Stimulated activated CD8-positive, alpha-beta memory T cell treated with anti-CD3 and anti-CD28 coated beads, Interleukin-12 subunit alpha, Interleukin-12 subunit beta, amount 100 ng/mL, for 24 hours (primary cell): Measurements from ENCODE around the gene RXRA.

ENCODE experiments used
- DNase-seq: peaks from one replicate; pipeline ENCODE4 v3.0.0-alpha.2; 2020; ENCODE audit errors: extremely low read depth

The RXRA gene

DNA sequence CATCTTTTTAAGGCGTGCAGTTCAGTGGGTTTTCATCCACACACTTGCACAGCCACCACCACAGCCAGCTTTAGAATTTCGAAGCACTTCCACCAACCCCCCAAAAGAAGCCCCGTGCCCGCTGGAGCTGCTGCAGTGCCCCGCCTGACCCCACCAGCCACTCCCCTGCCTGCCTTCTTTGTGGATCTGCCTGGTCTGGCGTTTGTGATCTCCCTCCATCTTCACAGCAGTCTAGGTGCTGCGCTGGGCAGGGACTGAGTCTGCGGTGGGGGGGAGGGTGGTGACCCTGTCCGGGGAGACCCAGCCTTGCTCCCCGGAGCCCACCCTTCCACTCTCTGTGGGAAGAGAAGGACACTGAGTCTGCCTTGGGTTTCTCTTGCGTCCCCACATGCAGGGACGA, 40.8 kb downstream of the RXRA start:
- DNase-seq: no peak

DNA sequence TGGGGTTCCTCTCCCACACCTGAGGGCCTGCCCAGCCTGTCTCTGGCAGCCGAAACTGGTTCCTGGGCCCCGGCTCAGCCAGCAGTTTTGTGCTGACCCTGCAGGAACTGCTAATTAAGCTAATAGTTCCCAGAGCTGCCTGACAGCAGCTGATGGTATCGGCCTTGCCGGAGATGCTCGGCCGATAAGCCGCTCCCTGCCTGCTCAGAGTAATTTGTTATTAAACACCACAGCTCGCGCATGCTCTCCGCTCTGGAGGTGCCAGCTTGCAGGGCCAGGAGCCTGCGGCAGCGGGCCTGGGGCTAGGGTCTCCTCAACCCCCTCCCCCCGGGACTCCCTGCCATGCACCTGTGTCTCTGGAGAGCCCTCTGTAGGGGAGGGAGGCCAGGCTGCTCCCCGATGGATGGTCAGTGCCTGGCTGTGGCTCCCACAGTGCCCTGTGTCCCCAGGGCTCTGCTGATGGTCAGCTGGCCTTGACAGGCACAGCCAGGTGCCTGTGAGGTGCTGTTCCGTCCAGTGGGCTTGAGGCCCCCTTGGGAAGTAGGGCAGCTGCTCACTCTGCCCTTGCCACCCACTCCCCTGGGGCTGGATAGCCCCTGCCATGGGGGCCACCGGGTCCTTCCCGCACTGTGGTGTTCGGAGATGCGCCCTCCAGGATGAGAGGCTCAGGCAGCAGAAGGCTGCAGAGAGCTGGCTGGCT, 41.7 kb downstream of the RXRA start:
- DNase-seq: no peak

DNA sequence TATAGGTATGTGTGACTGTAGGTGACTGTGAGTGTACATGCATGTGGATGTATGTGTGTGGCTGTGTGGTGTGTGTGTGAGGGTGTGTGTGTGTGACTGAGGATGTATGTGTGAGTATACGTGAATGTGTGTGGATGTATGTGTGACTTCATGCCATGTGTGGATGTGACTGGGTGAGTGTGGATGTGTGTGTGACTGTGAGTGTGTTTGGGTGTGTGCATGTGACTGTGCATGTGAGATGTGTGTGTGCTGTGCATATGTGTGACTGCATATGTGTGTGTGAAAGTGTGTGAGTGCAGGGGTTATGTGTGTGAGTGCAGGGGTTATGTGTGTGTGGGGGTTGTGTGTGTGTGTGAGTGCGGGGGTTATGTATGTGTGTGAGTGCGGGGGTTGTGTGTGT, 42.3 kb downstream of the RXRA start:
- DNase-seq: no peak

DNA sequence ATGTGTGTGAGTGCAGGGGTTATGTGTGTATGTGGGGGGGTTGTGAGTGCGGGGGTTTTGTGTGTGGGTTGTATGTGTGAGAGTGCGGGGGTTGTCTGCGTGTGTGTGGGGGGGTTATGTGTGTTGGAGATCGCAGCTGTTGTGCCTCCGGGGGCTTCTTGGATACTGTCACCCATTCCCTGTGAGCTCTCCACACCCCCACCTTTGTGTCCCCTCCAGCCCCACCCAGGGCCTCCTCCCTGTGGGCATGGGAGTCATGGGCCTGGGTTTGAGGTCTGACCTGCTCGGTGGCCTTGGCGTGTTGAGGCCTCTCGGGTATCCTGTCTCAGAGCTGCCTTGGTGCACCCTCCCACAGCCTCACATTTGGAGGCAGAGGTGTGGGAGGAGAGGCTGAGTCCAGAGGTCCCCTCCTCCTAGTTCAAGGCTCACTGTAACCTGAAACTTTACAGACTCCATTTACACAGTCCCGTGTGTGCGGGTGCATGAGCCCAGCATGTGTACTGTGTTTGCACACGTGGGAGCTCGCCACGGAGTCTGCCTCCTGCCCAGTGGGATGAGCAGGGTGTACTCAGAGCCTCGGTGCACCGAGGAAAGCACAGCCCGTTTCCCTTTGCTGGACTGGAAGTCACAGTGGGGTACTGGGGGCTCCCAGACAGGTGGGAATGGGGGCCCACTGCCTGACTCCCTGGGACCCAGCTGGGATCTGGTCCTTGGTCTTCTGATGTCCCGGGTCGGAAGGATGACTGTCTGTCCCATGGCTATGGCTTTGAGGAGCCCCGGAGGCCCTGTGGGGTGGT, 43.4 kb downstream of the RXRA start:
- DNase-seq: no peak

DNA sequence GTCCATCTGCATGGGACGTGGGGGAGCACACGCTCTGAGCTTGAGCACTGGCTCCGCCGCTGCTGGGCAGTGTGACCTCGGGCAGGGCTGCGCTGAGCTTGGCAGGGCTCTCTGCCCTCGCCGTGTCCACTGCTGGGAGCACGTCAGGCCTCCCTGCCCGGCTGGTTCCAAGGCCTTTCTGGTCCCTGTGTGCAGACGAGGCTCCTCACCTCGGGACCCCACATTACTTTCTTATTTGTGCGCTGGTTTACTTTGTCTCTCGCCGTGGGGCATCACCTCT, 43.9 kb downstream of the RXRA start:
- no peak for DNase-seq

DNA sequence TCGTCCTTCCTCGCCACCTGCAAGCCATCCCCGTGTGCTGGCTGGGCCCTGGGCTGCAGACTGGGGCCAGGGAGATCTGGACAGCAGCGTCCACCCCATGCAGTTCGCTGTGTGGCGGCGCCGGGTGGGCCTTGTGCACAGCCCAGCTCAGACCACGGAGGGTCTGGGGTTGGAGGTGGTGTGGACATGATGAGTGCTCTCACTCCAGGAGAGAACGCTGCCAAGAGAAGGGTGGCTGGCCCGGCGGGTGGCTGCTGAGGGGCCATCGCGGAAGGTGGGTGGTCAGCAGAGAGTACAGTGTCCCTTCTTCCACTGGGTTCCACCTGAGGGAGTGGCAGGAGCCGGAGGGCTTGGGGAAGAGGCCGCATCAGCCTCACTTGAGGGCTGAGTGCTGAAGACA, 44.4 kb downstream of the RXRA start:
- DNase-seq: no peak

DNA sequence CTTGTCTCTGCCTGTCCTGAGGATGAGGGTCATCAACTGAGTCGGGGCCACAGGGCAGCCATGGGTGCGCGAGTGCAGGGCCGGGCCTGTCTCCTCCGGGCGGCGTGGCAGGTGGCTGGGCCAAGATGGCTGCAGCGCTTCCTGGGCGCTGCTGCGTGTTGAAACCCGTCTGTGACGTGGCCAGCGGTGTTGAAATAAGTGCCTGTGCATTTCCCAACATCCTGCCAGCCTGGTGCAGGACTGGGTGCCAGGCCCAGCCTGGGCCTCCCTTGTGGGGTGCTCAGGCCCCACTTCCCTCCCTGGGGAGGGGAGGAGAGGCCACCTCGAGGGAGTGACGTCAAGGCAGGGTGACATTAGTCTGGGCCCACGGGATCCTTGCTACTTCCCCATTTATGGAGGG, 45.5 kb downstream of the RXRA start:
- no peak for DNase-seq

DNA sequence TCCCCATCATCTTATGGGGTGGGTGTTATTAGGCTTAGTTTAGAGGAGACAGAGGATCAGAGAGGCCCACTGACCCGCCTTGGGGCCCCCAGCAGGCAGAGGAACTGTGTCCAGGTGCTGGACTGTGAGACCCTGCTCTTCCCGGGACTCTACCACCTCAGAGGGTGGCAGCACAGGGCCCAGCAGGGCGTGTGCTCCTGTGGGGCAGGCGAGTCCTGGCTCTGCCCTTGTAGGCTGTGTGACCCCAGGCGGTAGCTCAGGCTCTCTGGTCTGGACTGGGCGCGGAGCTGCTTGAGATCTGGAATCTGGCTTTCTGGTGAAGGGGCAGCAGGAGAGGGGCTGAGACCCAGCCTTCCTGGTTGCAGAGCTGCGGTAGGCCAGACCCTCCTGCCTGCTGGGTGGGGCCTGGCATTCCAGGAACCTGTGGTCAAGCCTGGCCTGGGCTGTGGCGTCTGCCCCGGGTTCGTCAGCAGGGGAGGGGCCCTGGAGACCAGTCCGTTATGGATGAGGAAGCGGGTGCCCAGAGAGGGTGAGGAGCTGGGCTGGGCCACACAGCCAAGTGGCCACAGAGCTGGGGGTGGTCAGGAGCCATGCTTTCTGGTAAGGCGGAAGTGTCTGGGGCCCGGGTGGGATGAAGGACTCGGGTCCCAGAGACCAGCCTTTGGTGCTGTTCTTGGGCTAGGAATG, 46.5 kb downstream of the RXRA start:
- DNase-seq: no peak

DNA sequence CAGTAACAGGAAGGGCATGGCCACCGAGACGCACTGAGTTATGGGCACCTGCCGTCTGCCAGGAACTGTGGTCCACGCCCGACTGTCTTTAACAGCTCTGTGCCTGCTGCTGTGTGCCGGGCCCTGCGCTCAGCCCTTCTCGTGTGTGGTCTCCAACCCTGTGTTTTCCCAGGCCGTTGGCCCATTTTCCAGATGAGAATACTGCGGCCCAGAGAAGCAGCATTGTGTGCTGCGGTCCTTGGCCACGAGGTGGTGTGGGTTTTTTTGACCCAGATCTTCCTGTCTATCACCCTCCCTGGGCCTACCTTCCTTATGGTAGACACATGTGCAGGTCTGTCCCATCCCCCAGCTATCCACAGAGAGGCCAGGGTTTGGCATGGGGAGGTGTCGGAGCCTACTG, 47.0 kb downstream of the RXRA start:
- DNase-seq: no peak

DNA sequence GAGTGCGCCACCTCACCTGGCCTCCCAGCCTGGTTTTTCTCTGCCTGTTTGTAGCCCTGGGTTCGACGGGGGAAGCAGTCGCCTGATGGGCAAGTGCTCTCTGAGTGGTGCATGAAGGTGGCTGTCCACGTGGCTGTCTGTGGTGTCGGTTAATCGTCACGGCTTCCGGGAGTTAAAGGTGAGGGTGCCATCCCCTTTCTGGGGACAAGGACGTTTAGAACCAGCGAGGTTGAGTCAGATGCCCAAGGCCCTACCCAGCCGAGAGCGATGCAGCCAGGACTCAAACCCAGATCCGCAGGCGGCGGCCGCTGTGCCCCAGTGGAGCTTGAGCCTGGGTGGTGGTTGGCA, 47.7 kb downstream of the RXRA start:
- DNase-seq: no peak

DNA sequence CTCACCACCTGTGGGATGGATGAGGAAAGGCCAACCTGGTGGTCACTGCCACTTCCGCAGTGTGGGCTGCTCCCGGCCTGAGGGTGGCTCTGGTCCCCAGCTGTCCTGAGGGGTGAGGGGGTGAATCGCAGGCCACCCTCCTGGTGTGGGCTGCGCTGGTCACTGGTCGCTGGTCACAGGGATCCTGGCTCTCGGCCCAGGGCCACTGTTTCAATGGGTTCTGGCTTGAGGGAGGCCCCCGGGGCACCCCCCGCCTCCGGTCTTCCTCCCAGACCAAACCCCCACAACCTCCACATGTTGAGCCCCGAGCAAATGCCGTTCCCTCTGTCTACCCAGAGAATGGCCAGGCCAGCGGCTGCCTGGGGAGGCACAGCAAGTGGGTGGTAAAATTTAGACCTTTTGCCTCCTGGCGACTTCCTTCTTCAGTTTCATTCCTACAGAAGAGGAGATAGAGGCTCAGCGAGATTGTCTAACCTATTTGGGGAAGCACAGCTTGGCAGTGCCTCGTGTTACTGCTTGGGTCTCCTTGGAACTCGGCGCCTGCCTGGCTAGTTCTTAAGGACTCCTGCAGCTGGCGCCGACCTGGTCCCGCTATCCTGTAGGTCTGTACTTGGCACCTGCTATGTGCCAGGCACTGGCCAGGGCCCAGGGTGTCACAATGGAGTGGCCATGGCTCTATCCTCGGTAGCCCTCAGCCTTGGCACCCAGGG, 48.2 kb downstream of the RXRA start:
- DNase-seq: no peak

DNA sequence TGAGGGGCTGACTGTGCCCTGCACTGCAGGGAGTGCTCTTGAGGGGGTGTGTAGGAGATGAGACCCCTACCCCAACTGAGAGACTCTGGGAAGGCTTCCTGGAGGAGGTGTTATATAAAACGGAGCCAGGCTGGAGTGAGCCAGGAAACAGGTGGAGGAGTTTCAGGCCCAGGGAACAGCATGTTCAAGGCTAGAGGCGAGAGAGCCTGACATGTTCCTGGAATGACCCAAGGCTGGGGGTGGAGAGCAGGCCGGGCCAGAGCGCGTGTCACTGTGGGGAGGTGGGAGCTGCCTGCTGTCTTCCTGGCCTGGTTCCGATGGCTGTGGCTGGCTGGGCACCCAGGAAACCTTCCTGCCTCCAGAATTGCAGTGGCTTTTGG, 48.7 kb downstream of the RXRA start:
- DNase-seq: no peak

DNA sequence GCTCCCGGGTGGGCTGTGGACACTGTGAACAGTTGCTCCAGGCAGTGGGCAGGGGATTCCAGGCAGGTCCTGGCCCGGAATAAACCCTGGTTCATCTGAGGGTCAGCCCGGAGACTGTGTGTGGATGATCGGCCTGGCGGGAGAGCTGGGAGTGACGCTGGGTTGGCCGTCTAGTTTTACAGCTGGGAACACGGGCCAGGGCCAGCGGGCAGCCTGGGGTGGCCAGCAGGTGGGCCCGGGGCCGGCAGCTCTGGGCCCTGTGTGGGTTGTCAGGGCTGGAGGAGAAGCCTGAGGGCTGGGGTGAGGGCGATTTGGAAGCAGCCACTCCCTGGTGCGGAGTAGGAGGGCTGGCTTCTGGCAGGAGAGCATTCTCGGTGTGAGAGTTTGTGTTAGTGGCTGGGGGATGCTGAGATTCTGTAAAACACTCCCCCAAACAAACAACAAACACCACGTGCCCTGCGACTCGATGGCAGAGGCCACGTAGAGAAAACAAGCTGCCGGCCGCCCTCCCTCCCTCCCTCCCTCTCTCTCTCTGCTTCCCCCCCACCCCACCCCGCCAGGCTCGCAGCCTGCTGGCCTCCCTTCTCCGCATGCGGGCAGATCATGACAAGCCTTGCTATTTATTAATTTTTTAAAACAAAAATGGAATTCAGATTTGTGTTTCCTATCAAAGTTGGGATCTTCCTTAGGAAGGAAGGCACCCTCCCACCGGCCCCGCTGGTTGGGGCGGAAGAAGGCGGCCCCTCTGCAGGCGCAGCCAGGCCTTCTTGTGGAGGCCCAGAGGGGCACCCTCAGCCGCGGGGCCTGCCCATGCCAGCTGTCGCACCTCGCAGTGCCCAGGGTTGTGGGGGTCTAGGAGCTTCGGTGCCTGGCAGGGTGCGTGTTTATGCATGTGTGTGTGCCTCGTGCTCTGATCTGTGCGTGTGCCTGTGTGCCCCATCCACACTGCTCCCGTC, 49.5 kb downstream of the RXRA start:
- DNase-seq: no peak

DNA sequence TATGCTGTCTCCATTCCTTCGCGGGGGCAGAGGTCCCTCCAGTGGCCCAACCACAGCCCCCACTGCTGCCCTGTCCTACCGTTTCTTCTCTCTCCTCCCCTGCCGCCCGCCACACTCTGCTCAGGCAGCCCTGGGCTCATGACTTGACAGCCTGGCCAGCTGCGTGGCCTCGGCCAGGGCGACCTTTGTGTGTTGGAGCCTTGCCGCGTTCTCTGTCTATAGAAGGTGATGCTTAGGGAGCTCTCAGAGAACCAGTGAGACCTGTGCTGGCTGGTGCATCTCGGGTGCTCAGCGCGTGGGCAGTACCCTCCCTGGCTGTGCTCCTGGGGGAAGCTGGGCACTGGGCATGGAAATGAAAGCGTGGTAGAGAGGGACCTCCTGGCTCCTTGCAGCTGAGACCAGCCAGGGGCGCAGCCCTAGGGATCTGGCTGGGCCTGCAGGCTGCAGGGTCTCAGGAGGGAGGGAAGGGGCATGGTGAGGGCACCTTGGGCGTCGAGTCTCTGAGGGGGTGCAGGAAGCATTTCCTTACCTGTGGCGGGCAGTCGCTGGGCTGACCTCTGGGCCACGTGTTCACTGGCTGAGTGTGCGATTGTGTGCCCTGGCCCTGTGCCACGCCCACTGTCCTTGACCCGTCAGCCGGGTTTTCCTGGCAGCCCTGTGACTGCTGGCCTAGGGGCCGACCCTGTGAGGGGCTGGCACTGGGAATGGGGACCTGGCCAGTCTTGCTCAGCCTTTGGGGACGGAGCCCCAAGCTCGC, 50.3 kb downstream of the RXRA start:
- DNase-seq: no peak

DNA sequence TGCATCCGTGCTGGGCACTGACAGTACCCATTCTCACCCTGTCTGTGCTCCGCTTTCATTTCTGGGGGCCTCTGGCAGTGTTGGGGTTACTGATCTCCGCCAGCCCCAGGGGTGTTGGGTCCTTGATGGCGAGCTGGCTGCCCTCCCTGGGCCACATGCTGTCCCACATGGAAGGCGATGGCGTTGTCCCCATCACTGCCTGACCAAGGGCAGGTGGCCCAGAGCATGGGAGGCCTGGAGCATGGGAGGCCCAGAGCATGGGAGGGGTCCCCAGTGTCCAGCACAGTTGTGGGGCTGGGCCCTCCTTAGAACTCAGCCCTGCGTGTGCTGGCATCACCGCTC, 50.9 kb downstream of the RXRA start:
- no peak for DNase-seq

DNA sequence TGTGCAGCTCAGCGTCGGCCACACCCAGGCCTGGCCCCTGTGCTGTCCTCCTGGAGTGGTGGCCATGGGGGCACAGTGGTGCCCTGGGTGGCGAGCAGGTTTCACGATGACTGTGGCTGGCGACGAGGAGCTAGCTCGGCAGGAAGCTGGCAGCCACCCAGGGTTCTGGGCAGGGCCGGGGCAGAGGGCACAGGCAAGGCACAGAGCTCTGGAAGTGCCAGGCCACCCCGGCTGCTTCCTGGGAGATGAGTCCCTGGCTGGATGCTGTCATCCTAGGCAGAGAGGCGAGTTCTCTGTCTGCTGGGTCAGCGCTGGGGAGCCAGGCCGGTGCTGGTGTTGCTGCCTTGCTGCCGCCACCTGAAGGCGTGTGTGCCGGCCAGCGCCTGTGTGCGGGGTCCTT, 51.7 kb downstream of the RXRA start:
- no peak for DNase-seq

DNA sequence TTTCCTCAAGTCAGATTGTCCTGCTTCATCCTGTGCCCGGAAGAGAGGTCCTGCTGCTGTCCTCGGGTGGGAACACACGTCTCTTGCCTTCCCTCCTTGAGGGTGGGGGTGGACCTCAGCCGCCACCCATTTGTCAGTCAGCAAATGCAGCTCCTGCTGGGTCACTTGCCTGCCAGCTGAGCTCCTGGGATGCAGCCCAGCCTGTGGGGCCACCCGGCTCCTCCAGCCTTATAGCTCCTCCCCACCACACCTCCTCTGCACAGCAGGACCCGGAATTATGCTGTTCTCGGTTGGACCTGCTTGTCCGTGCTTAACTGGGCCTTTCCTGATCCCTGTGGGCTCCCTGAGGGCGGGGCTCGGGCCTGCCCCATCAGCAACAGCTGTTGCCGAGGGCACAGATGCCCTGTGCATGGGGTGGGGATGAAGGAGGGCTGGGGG, 52.7 kb downstream of the RXRA start:
- DNase-seq: no peak

DNA sequence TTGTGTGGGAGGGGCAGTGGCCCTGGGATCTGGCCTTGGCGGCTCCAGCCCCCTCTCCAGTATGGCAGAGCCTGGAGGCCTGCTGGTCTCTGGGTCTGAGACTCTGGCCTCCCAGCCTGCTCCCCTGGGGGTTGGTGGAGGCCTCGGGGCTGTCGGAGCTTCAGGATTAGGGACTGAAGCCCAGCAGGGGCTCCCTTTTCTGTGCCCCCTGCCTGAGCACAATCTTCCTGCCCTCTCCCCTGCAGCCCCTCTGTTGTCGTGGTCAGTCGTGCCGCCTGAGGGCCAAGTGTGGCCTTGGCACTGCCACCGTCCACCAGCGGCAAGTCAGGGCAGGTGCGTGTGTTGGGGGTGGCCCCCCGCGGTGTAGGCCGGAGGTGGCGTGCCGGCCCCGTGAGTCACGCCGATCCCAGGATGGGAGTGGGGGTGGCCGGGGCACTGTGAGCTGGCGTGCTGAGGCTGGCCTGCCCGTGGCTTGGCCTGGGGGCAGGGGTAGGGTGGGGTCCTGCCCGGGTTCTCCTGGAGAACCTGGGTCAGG, 53.6 kb downstream of the RXRA start:
- no peak for DNase-seq

DNA sequence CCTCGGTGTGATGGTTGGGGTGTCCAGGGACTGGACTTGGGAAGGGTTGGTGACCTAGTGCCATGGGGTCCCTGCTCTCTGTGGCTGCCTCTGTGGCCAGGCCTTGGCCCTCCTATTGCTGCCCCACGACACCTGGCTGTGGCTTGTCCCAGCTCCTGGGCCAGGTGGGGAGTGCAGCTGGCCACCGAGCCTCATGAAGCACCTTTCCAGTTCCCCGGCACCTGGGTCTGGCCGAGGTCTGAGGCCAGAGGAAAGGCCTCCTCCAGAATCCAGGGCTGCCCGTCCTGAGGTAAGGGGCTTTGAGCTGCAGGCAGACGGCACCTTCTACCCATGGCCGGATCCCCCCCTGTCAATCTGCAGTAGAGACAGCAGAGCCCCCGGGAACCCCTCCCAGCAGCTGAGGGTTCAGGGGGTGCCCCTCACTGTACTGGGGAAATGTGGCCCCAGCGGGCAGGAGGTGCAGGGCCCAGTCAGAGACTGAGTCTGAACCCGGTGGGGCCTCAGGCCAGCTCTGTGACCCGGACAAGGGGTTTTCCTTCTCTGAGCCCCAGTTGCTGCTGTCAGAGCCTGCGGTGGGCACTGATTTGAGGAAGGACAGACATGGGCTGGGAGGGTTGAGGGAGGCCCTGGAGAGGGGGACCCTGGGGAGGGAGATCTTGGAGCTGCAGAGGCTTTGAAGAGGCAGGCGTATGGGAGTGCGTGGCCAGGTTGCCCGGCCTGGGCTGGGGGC, 54.5 kb downstream of the RXRA start:
- DNase-seq: no peak

DNA sequence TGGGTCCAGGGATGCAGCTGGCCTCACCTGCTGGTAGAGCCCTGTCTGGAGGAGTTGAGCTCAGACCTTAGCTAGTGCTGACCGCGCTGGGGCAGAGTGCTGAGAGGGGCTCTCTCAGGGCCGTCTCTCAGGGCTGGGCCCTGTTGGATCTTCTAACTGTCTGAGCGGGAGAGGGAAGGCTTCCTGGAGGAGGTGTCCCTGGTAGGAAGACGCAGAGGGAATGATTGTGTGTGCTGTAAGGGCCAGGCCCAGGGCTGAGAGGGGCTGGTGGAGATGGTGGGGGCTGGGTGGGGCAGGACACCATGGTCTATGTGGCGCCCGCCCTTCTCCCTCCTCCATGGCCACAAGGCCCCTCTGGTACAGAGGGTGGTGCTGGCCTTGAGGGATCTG, 55.0 kb downstream of the RXRA start:
- DNase-seq: no peak
